ENCODE results near the gene SLC30A1. TPM values are rescaled to one million over a fixed set of nuclear protein-coding genes. Genes with fewer than 3 reads are reported as not detected.

The SLC30A1 gene
- total and polyA plus RNA-seq, 2 donors (not counting 1 experiment from before 2014, with no cell fraction given) = 13.6 to 45.2 TPM

- Histone ChIP-seq H3K27me3 (ENCODE audit: control insufficient read depth, insufficient read depth, low read length) (no peaks in the 10 kb centered on the region), H3K9ac (ENCODE audit: insufficient read depth, low read length) (no peak overlapping the region), H3K79me2 (ENCODE audit: control insufficient read depth, insufficient read depth, low read length) (no peaks in the 10 kb centered on the region), H4K20me1 (ENCODE audit: control insufficient read depth, extremely low read depth, insufficient read depth, low read length) (no peaks in the 10 kb centered on the region), H3K4me3 (replicated peaks in 1 of 4; ENCODE audit: control extremely low read depth in 1 of 4, insufficient read depth in 1 of 4, low read depth in 3 of 4, low read length in 4 of 4) (no peak overlapping the region), H3K4me1 (ENCODE audit: control insufficient read depth, extremely low read depth, insufficient read depth, low read length) (peaks cover 8% of the 10 kb centered on the region), H2AFZ (ENCODE audit: low read length) (no peak overlapping the region), H3K27ac (ENCODE audit: insufficient read depth, low read length) (no peak overlapping the region), H3K9me3 (ENCODE audit: control insufficient read depth, insufficient read depth, low read depth, low read length) (no peaks in the 10 kb centered on the region), H3K4me2 (ENCODE audit: extremely low read depth, insufficient read depth, low read length) (no peak overlapping the region), H3K36me3 (ENCODE audit: control insufficient read depth, insufficient read depth, low read length) (no peaks in the 10 kb centered on the region)
- no peak for TF ChIP-seq CTCF (conservative IDR thresholded peaks at IDR 0.05 in 1 of 2, IDR thresholded peaks at IDR 0.05 in 1 of 2; ENCODE audit: low read depth in 1 of 2, low read length in 2 of 2)
- no peak for TF ChIP-seq EZH2 (IDR thresholded peaks at IDR 0.05; ENCODE audit: low read length, missing control alignments)
- no peak for DNase-seq (ENCODE audit: low read depth in 2 of 2)
Observed at GRCh38 chr1:211601159-211601558, 22.2 kb upstream of the SLC30A1 start.

- peaks cover 8% of the 10 kb centered on the region for H3K4me1 ChIP-seq (ENCODE audit: control insufficient read depth, extremely low read depth, insufficient read depth, low read length)
- no peak for DNase-seq (ENCODE audit: low read depth in 2 of 2)
- no peak for TF ChIP-seq CTCF (conservative IDR thresholded peaks at IDR 0.05 in 1 of 2, IDR thresholded peaks at IDR 0.05 in 1 of 2; ENCODE audit: low read depth in 1 of 2, low read length in 2 of 2)
- no peak for TF ChIP-seq EZH2 (IDR thresholded peaks at IDR 0.05; ENCODE audit: low read length, missing control alignments)
- H3K9ac ChIP-seq (ENCODE audit: insufficient read depth, low read length) = no peak overlapping the region
- H2AFZ ChIP-seq (ENCODE audit: low read length) = no peak overlapping the region
- no peaks in the 10 kb centered on the region for H3K9me3 ChIP-seq (ENCODE audit: control insufficient read depth, insufficient read depth, low read depth, low read length)
- no peaks in the 10 kb centered on the region for H4K20me1 ChIP-seq (ENCODE audit: control insufficient read depth, extremely low read depth, insufficient read depth, low read length)
- no peak overlapping the region for H3K27ac ChIP-seq (ENCODE audit: insufficient read depth, low read length)
- no peaks in the 10 kb centered on the region for H3K27me3 ChIP-seq (ENCODE audit: control insufficient read depth, insufficient read depth, low read length)
- no peaks in the 10 kb centered on the region for H3K36me3 ChIP-seq (ENCODE audit: control insufficient read depth, insufficient read depth, low read length)
- H3K4me2 ChIP-seq (ENCODE audit: extremely low read depth, insufficient read depth, low read length) = no peak overlapping the region
- no peak overlapping the region for H3K4me3 ChIP-seq (replicated peaks in 1 of 4; ENCODE audit: control extremely low read depth in 1 of 4, insufficient read depth in 1 of 4, low read depth in 3 of 4, low read length in 4 of 4)
- H3K79me2 ChIP-seq (ENCODE audit: control insufficient read depth, insufficient read depth, low read length) = no peaks in the 10 kb centered on the region
Observed at GRCh38 chr1:211599250-211599649, 20.3 kb upstream of the SLC30A1 start.

- Histone ChIP-seq H3K79me2 (ENCODE audit: control insufficient read depth, insufficient read depth, low read length) (no peaks in the 10 kb centered on the region), H3K27me3 (ENCODE audit: control insufficient read depth, insufficient read depth, low read length) (no peaks in the 10 kb centered on the region), H3K36me3 (ENCODE audit: control insufficient read depth, insufficient read depth, low read length) (no peaks in the 10 kb centered on the region), H3K27ac (ENCODE audit: insufficient read depth, low read length) (no peak overlapping the region), H3K4me3 (replicated peaks in 1 of 4; ENCODE audit: control extremely low read depth in 1 of 4, insufficient read depth in 1 of 4, low read depth in 3 of 4, low read length in 4 of 4) (no peak overlapping the region), H3K9me3 (ENCODE audit: control insufficient read depth, insufficient read depth, low read depth, low read length) (no peaks in the 10 kb centered on the region), H3K4me1 (ENCODE audit: control insufficient read depth, extremely low read depth, insufficient read depth, low read length) (peaks cover 7% of the 10 kb centered on the region), H4K20me1 (ENCODE audit: control insufficient read depth, extremely low read depth, insufficient read depth, low read length) (no peaks in the 10 kb centered on the region), H3K9ac (ENCODE audit: insufficient read depth, low read length) (no peak overlapping the region), H2AFZ (ENCODE audit: low read length) (no peak overlapping the region), H3K4me2 (ENCODE audit: extremely low read depth, insufficient read depth, low read length) (no peak overlapping the region)
- no peak for DNase-seq (ENCODE audit: low read depth in 2 of 2)
- TF ChIP-seq CTCF (conservative IDR thresholded peaks at IDR 0.05 in 1 of 2, IDR thresholded peaks at IDR 0.05 in 1 of 2; ENCODE audit: low read depth in 1 of 2, low read length in 2 of 2) (no peak), EZH2 (IDR thresholded peaks at IDR 0.05; ENCODE audit: low read length, missing control alignments) (no peak)
Observed at GRCh38 chr1:211598514-211598913, 19.6 kb upstream of the SLC30A1 start.
